Measurements from ENCODE around the gene CDH13.

The CDH13 gene

GRCh38 chr16:83356266-83356665 is 729.5 kb downstream of the CDH13 start:
- DNase-seq (ENCODE audit: low read depth) = no peak

GRCh38 chr16:83356986-83357385 is 730.2 kb downstream of the CDH13 start:
- DNase-seq (ENCODE audit: low read depth) = no peak

- no peak for DNase-seq (ENCODE audit: low read depth)
Measured at GRCh38 chr16:83363521-83363920, 736.8 kb downstream of the CDH13 start.

GRCh38 chr16:83365166-83365565 is 738.4 kb downstream of the CDH13 start:
- DNase-seq (ENCODE audit: low read depth) = no peak

- no peak for DNase-seq (ENCODE audit: low read depth)
Measured at GRCh38 chr16:83366228-83366627, 739.5 kb downstream of the CDH13 start.

GRCh38 chr16:83374979-83375378 is 748.2 kb downstream of the CDH13 start:
- no peak for DNase-seq (ENCODE audit: low read depth)

DNA sequence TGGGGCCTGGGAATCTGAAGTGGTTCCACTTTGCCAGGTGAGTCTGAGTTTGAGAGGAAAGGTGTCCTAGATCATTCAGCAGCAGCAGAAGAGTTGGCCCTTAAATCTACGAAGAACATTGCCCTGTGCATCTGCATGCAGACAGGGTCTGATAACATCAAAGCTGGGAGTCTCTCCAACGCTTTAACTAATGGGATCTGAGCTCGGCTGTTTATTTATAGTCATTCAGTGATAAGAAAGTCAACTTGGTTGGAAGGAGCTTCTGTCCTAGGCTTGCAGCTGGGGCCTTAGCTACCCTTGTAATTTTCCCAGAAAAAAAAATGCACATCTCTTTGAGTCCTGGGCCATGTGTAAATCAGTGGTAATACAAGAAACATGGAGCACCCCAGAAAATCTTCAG is 763.0 kb downstream of the CDH13 start:
- DNase-seq (ENCODE audit: low read depth) = no peak

GRCh38 chr16:83390759-83391158 is 764.0 kb downstream of the CDH13 start:
- no peak for DNase-seq (ENCODE audit: low read depth)

DNA sequence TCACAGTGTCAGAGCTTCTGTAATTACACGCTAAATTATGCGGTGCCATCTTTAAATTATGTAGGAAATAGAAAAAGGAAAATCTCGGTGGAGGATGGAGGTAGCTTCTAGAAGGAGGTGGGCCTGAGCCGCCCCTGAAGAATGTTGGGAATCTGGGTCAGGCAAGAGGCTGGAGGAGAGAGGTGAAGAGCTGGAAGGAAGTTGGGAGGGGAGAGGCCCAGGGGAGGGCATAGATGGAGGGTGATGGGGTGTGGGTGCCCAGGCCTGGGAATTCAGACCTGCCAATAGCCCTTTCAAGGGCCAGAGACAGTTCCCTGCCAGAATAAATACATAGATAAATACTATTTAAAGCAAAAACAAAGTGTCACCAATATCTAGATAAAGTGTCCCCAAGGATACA is 766.0 kb downstream of the CDH13 start:
- no peak for DNase-seq (ENCODE audit: low read depth)

DNA sequence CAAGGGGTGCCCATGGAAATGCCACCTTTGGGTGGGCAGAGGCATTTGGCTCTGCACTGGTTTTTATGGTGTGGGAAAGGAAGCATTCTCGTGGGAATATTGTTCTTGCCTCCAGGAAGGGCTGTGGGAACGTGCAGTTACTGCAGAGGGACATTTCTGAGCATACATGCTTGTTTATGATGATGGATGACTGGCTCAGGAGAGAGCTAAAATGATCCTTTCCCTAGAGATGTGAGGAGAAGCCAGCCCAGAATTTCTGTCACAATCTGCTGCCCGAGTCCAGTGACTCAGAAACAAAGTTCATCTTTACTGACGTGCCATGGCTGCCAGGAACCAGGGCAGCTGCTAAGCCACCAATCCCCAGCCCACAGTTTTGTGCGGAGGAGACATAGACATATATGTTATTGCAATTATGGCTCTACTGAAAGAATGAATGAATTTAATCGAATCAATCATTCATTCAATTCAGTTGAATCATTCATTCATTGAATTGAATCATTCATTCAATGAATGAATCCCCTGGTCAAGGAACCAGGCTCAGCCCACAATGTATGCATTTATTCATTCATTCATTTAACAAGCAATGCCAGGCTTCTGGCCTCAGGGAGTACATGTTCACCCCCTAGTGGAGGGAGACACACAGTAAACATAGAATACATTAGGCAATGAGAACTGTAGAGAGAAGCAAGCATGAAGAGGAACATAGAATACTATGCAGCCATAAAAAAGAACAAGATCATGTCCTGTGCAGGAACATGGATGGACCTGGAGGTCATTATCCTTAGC is 766.6 kb downstream of the CDH13 start:
- DNase-seq (ENCODE audit: low read depth) = no peak

DNA sequence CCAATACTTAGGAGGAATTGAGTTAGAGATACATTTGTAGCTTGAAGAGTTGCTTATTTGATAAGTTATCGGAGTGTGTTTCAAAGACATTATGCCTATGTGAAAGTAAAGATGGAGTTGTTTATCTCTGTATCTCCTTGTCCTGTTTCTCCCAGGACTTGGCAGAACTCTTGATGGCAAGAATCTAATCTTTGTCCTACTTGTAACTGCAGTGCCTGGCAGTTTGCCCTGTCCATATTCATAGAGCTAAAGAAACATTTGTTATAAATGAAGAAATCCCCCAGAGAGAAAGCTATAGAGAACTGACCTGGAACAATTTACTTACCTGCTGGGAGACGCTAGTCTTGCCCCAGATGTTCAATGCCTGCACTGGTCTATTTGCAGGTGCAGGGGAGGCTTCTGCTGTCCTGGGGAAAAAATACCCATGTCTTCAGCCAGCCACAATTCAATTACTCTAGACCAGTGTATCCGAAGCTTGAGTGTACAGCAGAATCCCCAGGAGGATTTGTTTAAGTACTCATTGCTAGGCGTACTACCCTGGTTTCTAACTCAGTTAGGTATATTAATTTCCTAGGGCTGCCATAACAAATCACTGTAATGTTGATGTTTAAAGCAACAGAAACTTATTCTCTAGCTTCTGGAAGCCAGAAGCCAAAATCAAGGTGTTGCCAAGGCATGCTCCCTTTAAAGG is 771.0 kb downstream of the CDH13 start:
- no peak for DNase-seq (ENCODE audit: low read depth)

- DNase-seq (ENCODE audit: low read depth) = no peak
Measured at GRCh38 chr16:83400234-83400633, 773.5 kb downstream of the CDH13 start.

- DNase-seq (ENCODE audit: low read depth) = no peak
Measured at GRCh38 chr16:83402160-83402814, 775.5 kb downstream of the CDH13 start.

DNA sequence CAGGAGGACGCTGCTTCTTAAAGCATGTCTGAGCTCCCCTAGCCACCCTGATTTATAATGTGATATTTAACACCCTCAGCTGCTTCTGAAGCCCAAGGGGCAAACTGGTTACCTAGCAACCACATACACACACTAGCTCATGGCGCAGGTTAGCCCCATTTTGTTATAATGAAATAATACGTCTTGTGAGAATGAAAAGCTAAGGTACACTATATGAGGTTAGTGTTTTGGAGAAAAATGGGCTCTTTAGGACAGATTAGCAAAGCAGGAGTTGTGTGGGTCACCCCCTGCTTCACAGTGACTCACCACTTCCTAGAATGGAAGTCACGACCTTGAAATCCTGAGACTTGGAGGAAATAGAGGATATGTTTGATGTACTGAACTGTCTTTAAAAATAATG is 776.2 kb downstream of the CDH13 start:
- no peak for DNase-seq (ENCODE audit: low read depth)

DNA sequence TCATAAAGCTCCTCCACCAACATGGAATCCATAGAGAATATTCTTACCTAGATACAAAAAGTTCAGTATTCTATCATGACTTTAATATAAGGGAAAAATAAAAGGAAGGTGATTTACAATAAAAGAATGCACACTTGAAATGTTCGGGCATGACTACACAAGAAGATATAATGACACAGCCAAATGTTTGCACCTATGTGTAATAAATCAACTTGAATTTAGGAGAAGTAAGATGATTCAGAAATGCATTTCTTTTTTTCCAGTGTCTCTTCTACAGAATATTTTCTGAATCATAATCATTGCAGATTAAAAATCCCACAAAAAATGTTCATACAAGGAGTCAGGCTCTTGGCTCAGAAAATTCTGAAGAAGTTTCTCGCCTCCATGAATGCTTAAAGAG is 777.0 kb downstream of the CDH13 start:
- no peak for DNase-seq (ENCODE audit: low read depth)

DNA sequence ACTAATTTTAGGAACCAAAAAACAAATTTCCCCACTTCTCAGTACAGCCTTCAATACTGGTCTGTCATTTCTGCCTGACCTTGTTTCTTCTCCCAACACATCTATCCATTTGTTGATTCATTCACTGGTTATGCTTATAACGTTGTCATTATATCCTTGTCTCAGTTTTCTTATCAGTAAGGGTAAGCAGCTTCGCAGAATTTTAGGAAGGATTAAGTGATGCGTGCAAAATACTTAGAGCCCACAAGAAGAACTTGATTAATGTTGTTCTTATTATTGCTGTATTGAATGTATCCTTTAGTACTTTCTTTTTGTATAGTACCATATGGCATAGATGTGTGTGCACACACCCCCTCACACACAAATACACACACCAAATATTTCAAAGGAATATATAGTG is 777.5 kb downstream of the CDH13 start:
- DNase-seq (ENCODE audit: low read depth) = no peak

DNA sequence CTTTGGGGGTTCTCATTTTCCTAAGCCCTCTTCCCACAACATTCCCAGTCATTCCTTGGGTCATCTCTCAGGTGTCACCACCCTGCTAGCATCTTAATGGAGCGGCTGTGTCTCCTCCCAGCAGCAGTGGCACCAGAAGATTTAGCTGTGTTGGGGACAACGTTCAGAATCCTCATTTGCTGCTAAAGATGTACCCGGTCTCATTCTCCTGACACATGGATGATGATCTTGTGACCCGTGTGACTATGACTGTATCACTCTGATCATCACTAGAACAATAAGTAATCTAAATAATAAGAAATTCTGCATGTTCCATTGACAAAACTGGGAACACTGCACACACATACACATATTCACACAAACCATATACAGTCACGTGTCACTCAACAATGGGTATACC is 781.2 kb downstream of the CDH13 start:
- DNase-seq (ENCODE audit: low read depth) = no peak

DNA sequence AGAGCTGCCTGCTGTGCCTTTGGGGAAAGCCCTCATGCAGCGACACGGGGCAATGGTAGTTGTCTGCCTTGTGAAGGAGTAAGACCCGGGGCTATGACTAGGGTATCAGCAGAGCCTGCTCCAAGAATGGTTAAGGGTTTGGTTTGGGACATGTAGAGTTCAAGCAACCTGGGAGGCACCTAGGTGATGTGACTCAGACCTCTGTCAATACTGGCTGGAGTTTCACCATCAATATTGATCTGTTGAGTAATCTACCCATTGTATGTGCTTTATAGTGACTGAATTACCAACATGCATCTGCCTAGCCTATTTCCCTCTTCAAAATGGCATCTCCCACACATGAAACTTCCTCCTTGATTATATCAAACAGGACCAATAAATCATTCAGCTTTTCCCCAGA is 782.6 kb downstream of the CDH13 start:
- DNase-seq (ENCODE audit: low read depth) = no peak

DNA sequence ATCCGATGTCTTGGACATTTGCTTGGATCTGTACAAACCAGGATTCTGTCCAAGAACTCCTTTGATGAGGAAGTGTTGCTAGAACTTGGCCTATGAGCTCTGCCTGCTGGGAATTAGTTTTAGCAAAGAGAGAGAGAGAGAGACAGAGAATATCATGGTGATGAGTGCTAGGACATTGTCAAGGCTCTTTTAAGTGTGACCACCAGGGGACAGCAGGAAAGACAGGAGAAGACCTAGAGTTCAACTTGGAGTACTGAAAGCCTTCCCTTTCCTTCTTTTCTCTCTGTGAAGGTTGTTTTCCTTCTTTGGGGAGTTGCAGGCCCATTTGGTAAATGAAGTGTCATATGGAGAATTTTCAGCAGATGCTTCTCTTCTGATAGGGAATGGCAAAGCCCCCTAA is 791.8 kb downstream of the CDH13 start:
- no peak for DNase-seq (ENCODE audit: low read depth)

- DNase-seq (ENCODE audit: low read depth) = no peak
Measured at GRCh38 chr16:83420206-83420760, 793.5 kb downstream of the CDH13 start.

DNA sequence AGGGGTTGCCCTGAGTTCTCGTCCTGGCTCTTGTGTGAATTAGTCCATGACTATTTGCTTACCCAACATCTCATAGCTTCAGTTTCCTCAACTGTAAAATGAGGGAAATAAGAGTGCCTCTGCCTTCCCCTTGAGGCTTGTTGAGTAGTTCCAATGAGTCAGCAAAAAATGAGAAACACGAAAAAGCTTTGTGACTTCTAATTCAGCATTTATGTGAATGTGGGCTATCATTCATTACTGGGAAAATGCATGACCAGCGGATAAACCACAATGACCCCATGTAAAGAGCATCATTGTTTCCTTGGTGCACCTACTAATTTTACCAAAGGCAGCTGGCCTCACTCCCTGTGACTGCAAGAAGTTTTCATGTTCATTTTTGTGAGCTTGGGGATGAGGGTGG is 806.4 kb downstream of the CDH13 start:
- DNase-seq (ENCODE audit: low read depth) = no peak

- no peak for DNase-seq (ENCODE audit: low read depth)
Measured at GRCh38 chr16:83437036-83437435, 810.3 kb downstream of the CDH13 start.

- DNase-seq (ENCODE audit: low read depth) = no peak
Measured at GRCh38 chr16:83438326-83438725, 811.6 kb downstream of the CDH13 start.
